BJ (cell line): Measurements from ENCODE around the gene ANKRD29. TPM values are rescaled to one million over a fixed set of nuclear protein-coding genes. Genes with fewer than 3 reads are reported as not detected.

Experiments used
- CTCF ChIA-PET: fragments of 350-600 bp; formaldehyde crosslinking; extraction: SDS; loops from one replicate; lab custom pipeline; 2021; ENCODE audit warnings: antibody characterized with exemption, inconsistent platforms; lab: Yijun Ruan, JAX
- POLR2A ChIA-PET: fragments of 300-600 bp; sonication (Branson Sonifier 250); formaldehyde crosslinking; extraction: SDS; loops from one replicate; lab custom pipeline; 2021; ENCODE audit warnings: antibody characterized with exemption; lab: Charles Lee
- DNase-seq: peaks from one replicate; pipeline ENCODE4 v3.0.0-alpha.2; 2011; ENCODE audit warnings: low read depth
- H3K27me3 ChIP-seq: 2 replicates; pipeline ENCODE4 v1.6.0; 2011; ENCODE audit warnings: low read length; ENCODE audit not compliant: control insufficient read depth, insufficient read depth
- H3K36me3 ChIP-seq: 2 replicates; pipeline ENCODE4 v1.5.1; 2011; ENCODE audit warnings: low read length; ENCODE audit not compliant: control insufficient read depth, insufficient read depth
- H3K4me3 ChIP-seq: 2 replicates; pipeline ENCODE4 v1.5.1; 2011; ENCODE audit warnings: low read depth, mild to moderate bottlenecking, control low read depth, low read length
- CTCF ChIP-seq: IDR thresholded peaks from 2 replicates; pipeline ENCODE4 v1.5.1; 2011; ENCODE audit warnings: low read depth, mild to moderate bottlenecking, control low read depth, inconsistent platforms, low read length, moderate library complexity; ENCODE audit not compliant: insufficient read depth
- polyA plus RNA-seq: library from polyadenylated mRNA; depleted of rRNA; stranded (reverse); fragments of >200 nt; gene quantifications from 2 replicates; pipeline ENCODE4 v1.2.3, GENCODE V29; 2011

ANKRD29 gene
- polyA plus RNA-seq, 1 experiment: 4.7 TPM

GRCh38 chr18:23682472-23682871 lies 19.8 kb upstream of the ANKRD29 start:
- Histone ChIP-seq H3K36me3 (no peaks in the 10 kb centered on the region), H3K27me3 (peaks cover 3% of the 10 kb centered on the region; the same call in 1 of the 2 replicates), H3K4me3 (no peak overlapping the region)
- no peak for TF ChIP-seq CTCF
- no peak for DNase-seq
- CTCF ChIA-PET: interaction anchor here (1.2 kb wide), 1 partner anchor 20 kb away, joined by 3 read pairs; no protein-coding TSS in a partner anchor
- POLR2A ChIA-PET: no interaction called here

- no peaks in the 10 kb centered on the region for H3K36me3 ChIP-seq
- no peak overlapping the region for H3K4me3 ChIP-seq
- no peak for TF ChIP-seq CTCF
- CTCF ChIA-PET: interaction anchor here (1.2 kb wide), 1 partner anchor 21 kb away, joined by 3 read pairs; no protein-coding TSS in a partner anchor
- POLR2A ChIA-PET: no interaction called here
- no peak for DNase-seq
- peaks cover 3% of the 10 kb centered on the region; the same call in 1 of the 2 replicates for H3K27me3 ChIP-seq
Observed at GRCh38 chr18:23682045-23682444, 19.3 kb upstream of the ANKRD29 start.

GRCh38 chr18:23675896-23676295 lies 13.2 kb upstream of the ANKRD29 start:
- no peaks in the 10 kb centered on the region for H3K36me3 ChIP-seq
- no peak overlapping the region for H3K4me3 ChIP-seq
- no peak for DNase-seq
- TF ChIP-seq CTCF: no peak
- peaks cover 3% of the 10 kb centered on the region for H3K27me3 ChIP-seq
- POLR2A ChIA-PET: interaction anchor here (0.6 kb wide), 1 partner anchor 134 kb away, joined by 13 read pairs; no protein-coding TSS in a partner anchor
- CTCF ChIA-PET: interaction anchor here (0.9 kb wide), 1 partner anchor 27 kb away, joined by 3 read pairs; no protein-coding TSS in a partner anchor

GRCh38 chr18:23675236-23675635 lies 12.5 kb upstream of the ANKRD29 start:
- Histone ChIP-seq H3K36me3 (no peaks in the 10 kb centered on the region), H3K27me3 (peaks cover 3% of the 10 kb centered on the region), H3K4me3 (no peak overlapping the region)
- ChIA-PET POLR2A (no interaction called here), CTCF (interaction anchor here (0.9 kb wide), 1 partner anchor 28 kb away, joined by 3 read pairs; no protein-coding TSS in a partner anchor)
- no peak for DNase-seq
- no peak for TF ChIP-seq CTCF

GRCh38 chr18:23673725-23674124 lies 11.0 kb upstream of the ANKRD29 start:
- Histone ChIP-seq H3K27me3 (peaks cover 3% of the 10 kb centered on the region), H3K36me3 (no peaks in the 10 kb centered on the region), H3K4me3 (no peak overlapping the region)
- no peak for DNase-seq
- ChIA-PET CTCF (no interaction called here), POLR2A (no interaction called here)
- no peak for TF ChIP-seq CTCF
